Muscle of back (tissue), 11 donors: ENCODE measurements around the gene RABGAP1L. TPM values are rescaled to one million over a fixed set of nuclear protein-coding genes. Genes with fewer than 3 reads are reported as not detected.

Experiments used
- DNase-seq, 3 donors: peaks; one replicate each; pipeline versions ENCODE4 v3.0.0 to v3.0.0-alpha.2; 2013
- polyA plus RNA-seq, 10 donors: library from polyadenylated mRNA; unstranded; fragments of 120-200 nt; gene quantifications; one replicate each; pipeline ENCODE4 v1.2.1, GENCODE V29; 2013; ENCODE audit not compliant: insufficient read length in 10 of 10

The RABGAP1L gene
- polyA plus RNA-seq, 10 donors = 11.4 to 17.4 (median 14.3) TPM

DNA sequence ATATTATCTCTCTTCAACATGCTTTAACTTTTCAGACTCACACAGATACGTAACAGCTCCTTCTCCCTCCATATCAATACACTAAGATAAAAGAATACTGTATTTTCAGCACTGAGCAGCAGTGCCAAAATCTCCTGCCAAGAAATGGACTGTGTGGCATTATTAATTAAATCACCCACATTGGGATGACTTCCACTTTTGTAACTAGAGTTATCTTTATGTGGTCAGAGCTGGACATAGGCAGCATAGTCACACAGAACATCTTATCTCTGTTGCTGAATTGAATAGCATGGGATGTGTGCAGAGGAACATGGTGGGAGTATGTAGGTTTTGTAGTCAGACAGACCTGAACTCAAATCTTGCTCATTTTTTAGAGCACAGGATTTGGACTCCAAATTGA is 799.1 kb downstream of the RABGAP1L start:
- DNase-seq = no peak

DNA sequence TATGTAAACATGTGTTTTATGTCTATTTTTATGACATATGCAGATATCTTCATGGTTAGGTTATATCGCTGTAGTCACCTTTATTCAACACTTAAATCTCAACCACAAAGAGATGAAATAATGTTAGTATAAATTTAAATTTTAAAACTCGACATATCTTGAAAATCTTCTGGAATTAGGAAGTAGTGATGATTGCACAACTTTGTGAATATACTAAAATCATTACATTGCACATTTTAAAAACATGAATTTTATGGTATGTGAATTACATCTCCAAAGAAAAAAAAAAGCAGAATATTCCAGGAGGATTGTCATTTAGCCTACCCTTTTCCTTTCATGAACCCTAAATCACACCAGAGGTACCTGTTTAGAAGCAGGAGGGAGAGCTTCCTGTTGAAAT is 801.0 kb downstream of the RABGAP1L start:
- DNase-seq = no peak

GRCh38 chr1:174963529-174964125 is 804.3 kb downstream of the RABGAP1L start:
- peak in 1 of 3 donors; percentile 39 for DNase-seq

- peak in 1 of 3 donors; percentile 56 for DNase-seq
These were observed 805.1 kb downstream of the RABGAP1L start for GRCh38 chr1:174964261-174964971.

- peak in 1 of 3 donors; percentile 69 for DNase-seq
These were observed 805.6 kb downstream of the RABGAP1L start for GRCh38 chr1:174964972-174965361.

DNA sequence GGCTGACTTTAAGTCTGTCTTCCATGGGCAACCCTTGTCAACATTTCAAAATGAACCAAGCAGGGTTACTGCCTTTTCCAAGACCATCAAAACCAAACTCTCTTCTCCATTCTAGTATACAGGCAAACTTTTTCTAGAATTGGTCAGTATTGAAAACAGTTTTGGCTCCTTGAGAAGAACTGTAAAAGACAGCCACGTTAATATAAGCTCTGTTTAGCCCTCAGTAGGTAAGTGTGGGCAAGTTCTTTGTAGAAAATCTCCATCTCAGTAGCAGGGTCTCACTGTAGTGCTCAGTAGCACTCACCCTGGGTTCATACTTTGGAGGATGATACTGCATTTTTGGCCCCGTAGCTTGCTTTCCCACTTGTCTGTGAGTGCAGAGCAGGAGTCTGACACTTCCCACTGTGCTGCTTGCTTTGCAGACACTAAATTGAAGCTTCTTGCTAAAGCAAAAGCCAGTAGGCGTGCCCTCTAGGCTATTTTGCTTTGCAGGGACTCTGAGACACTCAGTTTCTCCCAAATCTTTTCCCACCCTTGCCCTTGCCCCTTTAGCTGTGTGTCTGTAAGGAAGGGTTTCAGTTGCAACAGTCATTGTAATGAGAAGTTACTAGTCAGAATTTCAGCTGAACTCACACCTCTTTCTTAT is 806.2 kb downstream of the RABGAP1L start:
- DNase-seq = peak in 1 of 3 donors; percentile 54

DNA sequence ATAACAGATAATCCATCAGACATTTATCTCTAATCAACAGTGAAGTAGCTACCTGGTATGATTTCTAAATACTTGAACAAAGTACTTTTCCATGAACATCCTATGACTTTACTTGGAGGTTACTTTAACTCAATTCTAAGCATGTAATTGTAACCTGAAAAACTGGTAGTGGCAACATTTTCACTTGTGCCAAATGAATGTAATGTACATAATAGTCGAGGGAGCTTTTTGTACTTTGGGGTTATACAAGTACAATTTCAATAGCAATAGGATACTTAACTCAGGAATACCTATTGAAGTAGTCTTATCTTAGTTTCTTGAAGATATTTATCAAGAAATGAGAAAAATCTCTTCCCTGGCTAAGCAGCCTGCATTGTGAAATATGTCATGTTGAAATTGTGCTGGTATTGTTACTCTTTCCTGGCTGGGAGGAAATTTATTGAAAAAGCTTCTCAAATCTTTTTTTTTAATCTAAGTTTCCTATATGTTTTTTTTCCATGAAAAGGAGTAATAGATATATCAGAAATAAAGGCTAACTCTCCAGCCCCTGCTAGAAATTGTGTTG is 806.8 kb downstream of the RABGAP1L start:
- no peak for DNase-seq

- peak in 1 of 3 donors; percentile 25 for DNase-seq
These were observed 808.8 kb downstream of the RABGAP1L start for GRCh38 chr1:174967845-174968705.

DNA sequence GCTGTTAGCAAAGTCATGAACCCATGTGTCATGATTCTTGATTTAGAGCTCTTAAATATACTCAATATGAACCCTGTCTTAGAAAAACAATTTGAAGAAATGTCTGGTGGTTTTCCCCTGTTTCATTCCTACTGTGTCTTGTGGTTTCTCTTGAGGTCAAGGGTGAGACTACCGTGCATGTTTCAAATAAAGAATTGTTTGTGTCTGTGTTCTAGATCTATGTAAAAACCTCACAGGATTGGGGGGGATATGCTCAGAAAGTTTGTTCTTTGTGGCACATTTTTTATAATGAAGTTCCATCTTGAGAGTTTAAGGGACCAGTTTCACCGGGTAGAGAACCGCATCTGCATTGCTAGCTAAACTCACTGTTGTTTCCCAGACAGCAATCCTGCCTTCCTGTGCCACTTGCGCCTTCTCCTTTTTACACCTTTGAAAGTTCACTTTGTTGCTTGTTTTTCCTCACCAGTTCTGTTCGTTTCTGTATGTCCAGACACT is 809.5 kb downstream of the RABGAP1L start:
- no peak for DNase-seq

- no peak for DNase-seq
These were observed 810.7 kb downstream of the RABGAP1L start for GRCh38 chr1:174969977-174970376.

- no peak for DNase-seq
These were observed 812.1 kb downstream of the RABGAP1L start for GRCh38 chr1:174971466-174971865.

GRCh38 chr1:174971902-174972301 is 812.6 kb downstream of the RABGAP1L start:
- no peak for DNase-seq

- DNase-seq = peak in 1 of 3 donors; percentile 52
These were observed 815.4 kb downstream of the RABGAP1L start for GRCh38 chr1:174974711-174975119.

- DNase-seq = no peak
These were observed 816.4 kb downstream of the RABGAP1L start for GRCh38 chr1:174975764-174976163.

- DNase-seq = no peak
These were observed 817.3 kb downstream of the RABGAP1L start for GRCh38 chr1:174976436-174977108.

- DNase-seq = peak in 1 of 3 donors; percentile 58
These were observed 823.8 kb downstream of the RABGAP1L start for GRCh38 chr1:174982971-174983689.

GRCh38 chr1:174984952-174985351 is 825.6 kb downstream of the RABGAP1L start:
- no peak for DNase-seq

GRCh38 chr1:174988539-174988938 is 829.2 kb downstream of the RABGAP1L start:
- DNase-seq = no peak

DNA sequence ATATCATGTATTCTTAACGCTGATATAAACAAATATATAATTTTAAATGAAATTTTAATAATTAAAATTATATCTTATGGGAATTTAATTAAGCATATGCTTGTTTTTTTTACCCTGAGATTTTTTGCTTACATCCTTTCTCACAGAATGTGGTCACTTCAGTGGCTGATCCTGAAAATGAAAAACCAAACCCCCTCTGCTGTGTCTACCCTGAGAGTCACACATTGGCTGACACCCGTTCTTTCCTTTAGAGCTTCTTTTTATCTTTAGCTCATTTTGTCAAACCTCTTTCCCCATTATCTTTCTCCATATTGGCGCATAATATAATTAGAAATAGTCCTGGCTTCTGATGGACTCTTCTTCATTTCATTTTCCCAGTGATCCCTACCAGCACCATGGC is 829.7 kb downstream of the RABGAP1L start:
- no peak for DNase-seq
